ENCODE data around the gene DPF3.

DNA sequence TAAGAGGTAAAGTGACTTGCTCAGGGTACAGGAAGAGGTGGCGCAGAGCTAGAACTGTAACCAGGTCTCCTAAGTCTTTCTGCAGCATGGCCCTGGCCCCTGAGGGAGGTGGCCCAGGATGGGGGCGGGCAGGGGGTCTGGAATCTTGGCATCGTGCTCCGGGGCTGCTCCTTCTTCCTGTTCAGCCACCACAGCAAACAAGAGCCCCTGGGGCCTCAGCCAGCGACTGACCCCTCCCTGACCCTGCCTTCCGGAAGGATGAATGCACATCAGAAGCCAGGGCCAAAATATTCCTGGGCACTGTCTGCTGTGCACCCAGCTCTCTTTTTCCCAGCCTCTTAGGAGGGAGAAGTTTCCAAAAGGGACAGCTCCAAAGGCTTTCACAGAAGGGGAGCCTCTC lies 242.8 kb downstream of the DPF3 start:
- TF ChIP-seq GATA2 (IDR thresholded peaks at IDR 0.05; ENCODE audit: low read depth, low read length) (no peak), GATA3 (IDR thresholded peaks at IDR 0.05; ENCODE audit: low read depth, low read length) (no peak)
